Measurements from ENCODE around the gene SRSF6.

- TF ChIP-seq CTCF (IDR thresholded peaks at IDR 0.05) (no peak), POLR2A (IDR thresholded peaks at IDR 0.05; ENCODE audit: low read length) (no peak), HOXA7 (CRISPR knock-in tag; IDR thresholded peaks at IDR 0.05) (no peak), NFE2L2 (conservative IDR thresholded peaks at IDR 0.05; ENCODE audit: low read length) (no peak), SREBF2 (IDR thresholded peaks at IDR 0.05) (no peak), JUN (IDR thresholded peaks at IDR 0.05) (no peak), REST (IDR thresholded peaks at IDR 0.05) (no peak), USF2 (IDR thresholded peaks at IDR 0.05) (no peak), NPAS2 (CRISPR knock-in tag; IDR thresholded peaks at IDR 0.05; ENCODE audit: borderline replicate concordance) (no peak)
These were observed 3.1 kb downstream of the SRSF6 start for GRCh38 chr20:43460830-43461200.
